ENCODE measurements around the gene RAMACL.

RAMACL gene

GRCh38 chr6:166617359-166617758 is 30.9 kb upstream of the RAMACL start:
- DNase-seq = no peak

- DNase-seq = no peak
Observed at GRCh38 chr6:166616261-166617238, 30.1 kb upstream of the RAMACL start.

GRCh38 chr6:166615059-166615770 is 28.7 kb upstream of the RAMACL start:
- no peak for DNase-seq

- DNase-seq = no peak
Observed at GRCh38 chr6:166614589-166614988, 28.1 kb upstream of the RAMACL start.

- no peak for DNase-seq
Observed at GRCh38 chr6:166614171-166614583, 27.7 kb upstream of the RAMACL start.

- no peak for DNase-seq
Observed at GRCh38 chr6:166613027-166613426, 26.5 kb upstream of the RAMACL start.

GRCh38 chr6:166612471-166612881 is 26.0 kb upstream of the RAMACL start:
- no peak for DNase-seq

GRCh38 chr6:166611631-166612030 is 25.2 kb upstream of the RAMACL start:
- DNase-seq = no peak

GRCh38 chr6:166610069-166610468 is 23.6 kb upstream of the RAMACL start:
- no peak for DNase-seq

GRCh38 chr6:166608774-166609173 is 22.3 kb upstream of the RAMACL start:
- DNase-seq = no peak

- DNase-seq = no peak
Observed at GRCh38 chr6:166605752-166606151, 19.3 kb upstream of the RAMACL start.

- no peak for DNase-seq
Observed at GRCh38 chr6:166604911-166605310, 18.4 kb upstream of the RAMACL start.

- no peak for DNase-seq
Observed at GRCh38 chr6:166604328-166604727, 17.9 kb upstream of the RAMACL start.

- no peak for DNase-seq
Observed at GRCh38 chr6:166603043-166603690, 16.7 kb upstream of the RAMACL start.

GRCh38 chr6:166601956-166602355 is 15.5 kb upstream of the RAMACL start:
- DNase-seq = no peak

- no peak for DNase-seq
Observed at GRCh38 chr6:166600931-166601330, 14.5 kb upstream of the RAMACL start.

- DNase-seq = no peak
Observed at GRCh38 chr6:166599205-166599604, 12.7 kb upstream of the RAMACL start.

GRCh38 chr6:166598441-166599138 is 12.1 kb upstream of the RAMACL start:
- DNase-seq = no peak

GRCh38 chr6:166597711-166598440 is 11.4 kb upstream of the RAMACL start:
- no peak for DNase-seq

GRCh38 chr6:166596776-166597507 is 10.5 kb upstream of the RAMACL start:
- no peak for DNase-seq

GRCh38 chr6:166595949-166596348 is 9.5 kb upstream of the RAMACL start:
- no peak for DNase-seq

All from activated CD4-positive, CD25-positive, alpha-beta regulatory T cell treated with anti-CD3 and anti-CD28 coated beads, Interleukin-2, amount 50 U/mL, for 72 hours (primary cell).